GM12873 (cell line): Measurements from ENCODE around the gene HCFC2.

Experiments
- TF ChIP-seq, protein P1 (sequence below): IDR thresholded peaks from 2 replicates; pipeline ENCODE4 v1.5.1; 2012; ENCODE audit warnings: low read depth, mild to moderate bottlenecking, moderate library complexity, low read length, control low read depth; ENCODE audit not compliant: insufficient read depth; ENCODE audit errors: missing control alignments

Gene HCFC2

DNA sequence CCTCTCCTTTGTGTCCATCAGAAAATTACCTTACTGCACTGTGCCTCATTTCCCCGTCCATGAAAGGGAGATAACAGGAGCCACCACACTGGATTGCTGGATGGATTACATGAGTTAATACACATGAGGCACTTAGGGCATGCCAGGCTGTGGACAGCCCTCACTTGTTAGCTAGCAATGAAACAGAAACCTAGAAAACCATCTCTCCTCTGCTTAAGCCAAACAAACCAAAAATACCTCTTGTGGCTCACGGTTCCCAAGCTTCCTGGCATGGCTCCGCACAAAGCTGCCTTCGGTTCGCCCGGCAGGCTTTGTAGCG lies 660 bp upstream of the HCFC2 start:
- TF ChIP-seq, protein P1, sequence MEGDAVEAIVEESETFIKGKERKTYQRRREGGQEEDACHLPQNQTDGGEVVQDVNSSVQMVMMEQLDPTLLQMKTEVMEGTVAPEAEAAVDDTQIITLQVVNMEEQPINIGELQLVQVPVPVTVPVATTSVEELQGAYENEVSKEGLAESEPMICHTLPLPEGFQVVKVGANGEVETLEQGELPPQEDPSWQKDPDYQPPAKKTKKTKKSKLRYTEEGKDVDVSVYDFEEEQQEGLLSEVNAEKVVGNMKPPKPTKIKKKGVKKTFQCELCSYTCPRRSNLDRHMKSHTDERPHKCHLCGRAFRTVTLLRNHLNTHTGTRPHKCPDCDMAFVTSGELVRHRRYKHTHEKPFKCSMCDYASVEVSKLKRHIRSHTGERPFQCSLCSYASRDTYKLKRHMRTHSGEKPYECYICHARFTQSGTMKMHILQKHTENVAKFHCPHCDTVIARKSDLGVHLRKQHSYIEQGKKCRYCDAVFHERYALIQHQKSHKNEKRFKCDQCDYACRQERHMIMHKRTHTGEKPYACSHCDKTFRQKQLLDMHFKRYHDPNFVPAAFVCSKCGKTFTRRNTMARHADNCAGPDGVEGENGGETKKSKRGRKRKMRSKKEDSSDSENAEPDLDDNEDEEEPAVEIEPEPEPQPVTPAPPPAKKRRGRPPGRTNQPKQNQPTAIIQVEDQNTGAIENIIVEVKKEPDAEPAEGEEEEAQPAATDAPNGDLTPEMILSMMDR = no peak

DNA sequence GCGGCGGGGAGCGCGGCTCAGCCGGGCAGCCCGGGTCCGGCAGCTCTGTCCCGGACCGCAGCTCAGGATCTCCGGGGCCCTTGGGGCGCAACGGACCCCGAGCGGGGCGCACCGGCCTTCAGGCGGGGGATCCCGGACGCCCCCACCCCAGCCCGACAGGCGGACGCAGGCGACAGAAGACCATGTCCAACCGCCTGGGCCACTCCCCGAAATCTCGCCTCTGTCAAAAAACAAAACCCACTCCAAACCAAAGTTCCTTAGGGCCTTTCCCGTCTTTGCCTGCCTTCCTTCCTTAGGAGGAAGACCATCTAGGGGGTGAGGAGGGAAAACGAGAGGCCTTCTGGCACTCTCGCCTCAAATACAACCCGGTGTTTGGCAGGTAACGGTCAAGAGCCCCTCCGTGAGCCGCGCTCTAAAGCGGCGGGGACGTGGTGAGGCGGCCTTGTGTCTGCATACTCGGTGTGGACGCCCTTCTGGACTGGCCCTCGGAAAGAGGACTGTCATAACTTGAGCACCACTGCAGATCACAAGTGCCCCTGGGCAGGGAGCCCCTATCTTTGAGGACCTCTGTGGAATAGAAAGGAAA lies 604 bp downstream of the HCFC2 start:
- TF ChIP-seq, protein P1 = no peak

DNA sequence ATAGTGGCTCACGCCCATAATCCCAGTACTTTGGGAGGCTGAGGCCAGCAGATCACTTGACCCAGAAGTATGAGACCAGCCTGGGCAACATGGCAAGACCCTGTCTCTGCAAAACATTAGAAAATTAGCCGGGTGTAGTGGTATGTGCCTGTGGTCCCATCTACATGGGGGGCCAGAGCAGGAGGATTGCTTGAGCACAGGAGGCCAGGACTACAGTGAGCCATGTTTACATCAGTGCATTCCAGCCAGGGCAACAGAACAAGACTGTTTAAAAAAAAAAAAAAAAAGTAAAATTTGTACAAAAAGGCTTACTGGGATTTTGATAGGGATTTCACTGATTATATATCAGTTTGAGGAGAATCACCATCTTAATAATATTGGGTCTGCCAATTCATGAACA lies 7.8 kb downstream of the HCFC2 start:
- TF ChIP-seq, protein P1 = no peak

DNA sequence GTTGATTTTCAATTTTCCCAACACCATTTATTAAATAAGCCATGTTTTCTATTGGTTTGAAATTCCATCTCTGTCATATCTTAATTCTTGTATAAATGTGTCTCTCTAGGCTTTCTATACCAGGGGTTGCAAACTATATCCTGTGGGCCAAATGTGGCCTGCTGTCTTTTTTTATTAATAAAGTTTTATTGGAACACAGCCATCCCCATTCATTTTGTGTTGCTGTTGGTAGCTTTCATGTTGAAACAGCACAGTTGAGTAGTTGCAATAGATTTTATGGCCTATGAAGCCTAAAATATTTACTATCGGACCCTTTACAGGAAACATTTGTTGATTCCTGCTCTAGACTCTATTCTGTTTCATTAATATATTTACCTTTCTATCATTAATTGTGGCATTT lies 9.4 kb downstream of the HCFC2 start:
- TF ChIP-seq, protein P1 = no peak

DNA sequence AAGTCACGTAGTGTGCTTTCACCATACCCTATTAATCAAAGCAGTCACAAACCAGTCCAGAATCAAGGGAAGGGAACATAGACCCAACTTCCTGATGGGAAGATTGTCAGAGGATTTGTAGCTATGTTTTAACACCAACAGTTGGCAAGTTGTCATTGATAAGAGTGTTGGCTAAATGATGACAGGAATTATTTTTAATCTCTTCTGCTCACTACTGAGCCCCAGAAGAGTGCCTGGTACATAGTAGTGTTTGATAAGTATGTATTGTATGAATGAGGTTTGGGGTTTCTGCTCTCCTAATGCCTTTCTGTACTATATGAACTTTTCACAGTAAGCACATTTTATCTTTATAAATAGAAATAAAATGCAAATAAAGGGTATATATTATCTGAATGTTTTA lies 14.7 kb downstream of the HCFC2 start:
- TF ChIP-seq, protein P1 = no peak

DNA sequence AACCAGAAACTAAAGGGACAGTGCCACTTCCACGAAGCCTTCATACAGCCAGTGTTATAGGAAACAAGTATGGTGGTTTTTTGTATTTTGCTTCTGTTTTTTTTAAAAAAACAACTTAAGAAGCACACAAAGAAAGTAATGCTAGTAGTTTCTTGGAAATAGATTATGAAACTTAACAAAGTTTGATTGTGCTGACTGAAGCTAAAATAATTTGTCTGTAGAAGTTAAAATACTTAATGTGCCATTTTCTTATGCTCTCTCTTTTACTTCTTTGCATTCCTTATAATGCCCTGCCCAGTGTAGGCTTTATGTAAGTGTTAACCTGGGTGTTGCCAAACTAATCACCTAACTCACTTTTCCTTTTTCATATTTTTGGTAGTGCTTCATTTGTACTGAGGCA lies 16.4 kb downstream of the HCFC2 start:
- TF ChIP-seq, protein P1 = no peak

DNA sequence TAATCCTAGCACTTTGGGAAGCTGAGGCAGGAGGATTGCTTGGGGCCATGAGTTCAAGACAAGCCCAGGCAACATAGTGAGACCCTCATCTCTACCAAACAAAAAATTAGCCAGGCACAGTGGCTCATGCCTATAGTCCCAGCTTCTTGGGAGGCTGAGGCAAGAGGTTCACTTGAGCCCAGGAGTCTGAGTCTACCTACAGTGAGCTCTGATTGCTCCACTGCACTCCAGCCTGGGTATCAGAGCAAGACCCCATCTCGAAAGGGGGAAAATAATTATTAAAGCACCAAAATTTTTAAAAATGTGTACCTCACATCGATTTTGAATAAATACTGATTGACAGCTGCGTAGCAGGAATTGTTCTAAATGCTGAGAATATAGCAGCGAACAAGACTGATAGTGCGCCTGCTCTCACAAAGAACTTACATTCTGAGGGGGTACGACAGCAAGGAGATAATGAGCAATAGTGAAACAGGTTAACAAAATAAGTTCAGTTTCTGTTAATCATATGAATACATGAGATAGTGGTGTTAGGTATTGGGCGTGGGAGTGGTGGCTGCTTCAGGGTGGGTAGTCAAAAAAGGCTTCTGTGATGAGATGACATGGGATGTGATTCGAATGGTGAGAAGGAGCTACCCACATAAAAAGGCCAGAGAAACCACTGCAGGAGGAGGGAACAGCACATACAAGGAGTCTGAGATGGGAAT lies 19.6 kb downstream of the HCFC2 start:
- TF ChIP-seq, protein P1 = no peak
